ENCODE data around the gene ESRRA. TPM values are rescaled to one million over a fixed set of nuclear protein-coding genes. Genes with fewer than 3 reads are reported as not detected.

ESRRA gene
- total and polyA plus RNA-seq, 2 of the 13 experiments (the other 11 are each of a cell fraction or from before 2014, with no cell fraction given), result 18.1 to 36.3 TPM

DNA sequence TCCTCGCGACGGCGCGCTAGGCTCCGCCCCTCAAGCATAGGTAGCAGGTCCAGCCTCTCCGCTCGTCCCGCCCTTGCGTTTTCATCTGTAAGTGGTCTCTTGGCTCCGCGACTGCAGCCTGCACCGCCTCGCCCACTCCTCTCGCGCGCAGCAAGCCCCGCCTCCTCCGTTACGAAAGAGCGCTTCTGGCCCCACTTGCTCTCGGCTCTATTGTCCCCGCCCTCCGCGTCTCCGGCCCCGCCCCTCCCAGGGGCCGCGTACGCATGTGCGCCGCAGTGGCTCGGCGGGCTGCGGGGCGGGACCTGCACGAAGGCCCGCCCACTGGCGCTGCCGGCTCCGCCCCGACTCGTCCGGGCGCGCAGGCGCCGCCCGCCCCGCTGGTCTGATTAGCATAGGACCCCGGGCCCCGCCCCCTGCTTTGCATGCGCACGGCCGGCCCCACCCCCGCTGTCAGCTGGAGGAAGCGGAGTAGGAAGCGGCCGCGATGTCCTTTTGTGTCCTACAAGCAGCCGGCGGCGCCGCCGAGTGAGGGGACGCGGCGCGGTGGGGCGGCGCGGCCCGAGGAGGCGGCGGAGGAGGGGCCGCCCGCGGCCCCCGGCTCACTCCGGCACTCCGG is at the start of gene ESRRA (continued):
- TF ChIP-seq, protein P1, sequence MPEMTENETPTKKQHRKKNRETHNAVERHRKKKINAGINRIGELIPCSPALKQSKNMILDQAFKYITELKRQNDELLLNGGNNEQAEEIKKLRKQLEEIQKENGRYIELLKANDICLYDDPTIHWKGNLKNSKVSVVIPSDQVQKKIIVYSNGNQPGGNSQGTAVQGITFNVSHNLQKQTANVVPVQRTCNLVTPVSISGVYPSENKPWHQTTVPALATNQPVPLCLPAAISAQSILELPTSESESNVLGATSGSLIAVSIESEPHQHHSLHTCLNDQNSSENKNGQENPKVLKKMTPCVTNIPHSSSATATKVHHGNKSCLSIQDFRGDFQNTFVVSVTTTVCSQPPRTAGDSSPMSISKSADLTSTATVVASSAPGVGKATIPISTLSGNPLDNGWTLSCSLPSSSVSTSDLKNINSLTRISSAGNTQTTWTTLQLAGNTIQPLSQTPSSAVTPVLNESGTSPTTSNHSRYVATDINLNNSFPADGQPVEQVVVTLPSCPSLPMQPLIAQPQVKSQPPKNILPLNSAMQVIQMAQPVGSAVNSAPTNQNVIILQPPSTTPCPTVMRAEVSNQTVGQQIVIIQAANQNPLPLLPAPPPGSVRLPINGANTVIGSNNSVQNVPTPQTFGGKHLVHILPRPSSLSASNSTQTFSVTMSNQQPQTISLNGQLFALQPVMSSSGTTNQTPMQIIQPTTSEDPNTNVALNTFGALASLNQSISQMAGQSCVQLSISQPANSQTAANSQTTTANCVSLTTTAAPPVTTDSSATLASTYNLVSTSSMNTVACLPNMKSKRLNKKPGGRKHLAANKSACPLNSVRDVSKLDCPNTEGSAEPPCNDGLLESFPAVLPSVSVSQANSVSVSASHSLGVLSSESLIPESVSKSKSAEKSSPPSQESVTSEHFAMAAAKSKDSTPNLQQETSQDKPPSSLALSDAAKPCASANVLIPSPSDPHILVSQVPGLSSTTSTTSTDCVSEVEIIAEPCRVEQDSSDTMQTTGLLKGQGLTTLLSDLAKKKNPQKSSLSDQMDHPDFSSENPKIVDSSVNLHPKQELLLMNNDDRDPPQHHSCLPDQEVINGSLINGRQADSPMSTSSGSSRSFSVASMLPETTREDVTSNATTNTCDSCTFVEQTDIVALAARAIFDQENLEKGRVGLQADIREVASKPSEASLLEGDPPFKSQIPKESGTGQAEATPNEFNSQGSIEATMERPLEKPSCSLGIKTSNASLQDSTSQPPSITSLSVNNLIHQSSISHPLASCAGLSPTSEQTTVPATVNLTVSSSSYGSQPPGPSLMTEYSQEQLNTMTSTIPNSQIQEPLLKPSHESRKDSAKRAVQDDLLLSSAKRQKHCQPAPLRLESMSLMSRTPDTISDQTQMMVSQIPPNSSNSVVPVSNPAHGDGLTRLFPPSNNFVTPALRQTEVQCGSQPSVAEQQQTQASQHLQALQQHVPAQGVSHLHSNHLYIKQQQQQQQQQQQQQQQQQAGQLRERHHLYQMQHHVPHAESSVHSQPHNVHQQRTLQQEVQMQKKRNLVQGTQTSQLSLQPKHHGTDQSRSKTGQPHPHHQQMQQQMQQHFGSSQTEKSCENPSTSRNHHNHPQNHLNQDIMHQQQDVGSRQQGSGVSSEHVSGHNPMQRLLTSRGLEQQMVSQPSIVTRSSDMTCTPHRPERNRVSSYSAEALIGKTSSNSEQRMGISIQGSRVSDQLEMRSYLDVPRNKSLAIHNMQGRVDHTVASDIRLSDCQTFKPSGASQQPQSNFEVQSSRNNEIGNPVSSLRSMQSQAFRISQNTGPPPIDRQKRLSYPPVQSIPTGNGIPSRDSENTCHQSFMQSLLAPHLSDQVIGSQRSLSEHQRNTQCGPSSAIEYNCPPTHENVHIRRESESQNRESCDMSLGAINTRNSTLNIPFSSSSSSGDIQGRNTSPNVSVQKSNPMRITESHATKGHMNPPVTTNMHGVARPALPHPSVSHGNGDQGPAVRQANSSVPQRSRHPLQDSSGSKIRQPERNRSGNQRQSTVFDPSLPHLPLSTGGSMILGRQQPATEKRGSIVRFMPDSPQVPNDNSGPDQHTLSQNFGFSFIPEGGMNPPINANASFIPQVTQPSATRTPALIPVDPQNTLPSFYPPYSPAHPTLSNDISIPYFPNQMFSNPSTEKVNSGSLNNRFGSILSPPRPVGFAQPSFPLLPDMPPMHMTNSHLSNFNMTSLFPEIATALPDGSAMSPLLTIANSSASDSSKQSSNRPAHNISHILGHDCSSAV (CRISPR knock-in tag; IDR thresholded peaks at IDR 0.05; ENCODE audit: borderline replicate concordance), result no peak
- TF ChIP-seq ETV5 (CRISPR knock-in tag; IDR thresholded peaks at IDR 0.05; ENCODE audit: borderline replicate concordance), result 0 out of 2 replicates have a peak, but pooled peaks have one; percentile 11
- no peak for TF ChIP-seq ZNF580 (CRISPR knock-in tag; IDR thresholded peaks at IDR 0.05; ENCODE audit: borderline replicate concordance, low read depth)
- TF ChIP-seq, protein P2, sequence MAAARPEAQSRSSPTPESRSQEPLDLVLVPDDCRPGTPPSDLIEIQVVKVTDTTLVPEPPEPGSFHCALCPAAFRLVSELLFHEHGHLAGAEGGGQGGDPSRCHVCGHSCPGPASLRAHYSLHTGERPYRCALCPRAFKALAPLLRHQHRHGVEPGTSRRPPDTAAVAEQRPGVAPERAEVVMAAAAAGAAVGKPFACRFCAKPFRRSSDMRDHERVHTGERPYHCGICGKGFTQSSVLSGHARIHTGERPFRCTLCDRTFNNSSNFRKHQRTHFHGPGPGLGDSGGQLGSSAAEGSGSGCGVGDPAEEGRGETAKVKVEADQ (CRISPR knock-in tag; IDR thresholded peaks at IDR 0.05; ENCODE audit: borderline replicate concordance), result no peak
- no peak for TF ChIP-seq ATF7-NPFF (CRISPR knock-in tag; IDR thresholded peaks at IDR 0.05; ENCODE audit: low read depth)
- TF ChIP-seq ZNF737 (CRISPR knock-in tag; IDR thresholded peaks at IDR 0.05; ENCODE audit: borderline replicate concordance), result no peak
- no peak for TF ChIP-seq ZNF773 (CRISPR knock-in tag; IDR thresholded peaks at IDR 0.05; ENCODE audit: borderline replicate concordance)
- no peak for TF ChIP-seq ZNF446 (CRISPR knock-in tag; IDR thresholded peaks at IDR 0.05)
- TF ChIP-seq BHLHE40 (IDR thresholded peaks at IDR 0.05; ENCODE audit: low read length), result no peak
- no peak for TF ChIP-seq CCDC6 (CRISPR knock-in tag; IDR thresholded peaks at IDR 0.05)
- TF ChIP-seq ZNF142 (CRISPR knock-in tag; IDR thresholded peaks at IDR 0.05), result no peak
- TF ChIP-seq ZNF615 (CRISPR knock-in tag; IDR thresholded peaks at IDR 0.05; ENCODE audit: borderline replicate concordance), result no peak
- 0 out of 2 replicates have a peak, but pooled peaks have one; percentile 49 for TF ChIP-seq RFXAP (CRISPR knock-in tag; IDR thresholded peaks at IDR 0.05; ENCODE audit: borderline replicate concordance)
